Stimulated activated CD4-positive, alpha-beta T cell treated with anti-CD3 and anti-CD28 coated beads, Interleukin-1b, Interleukin-23, amount 100 ng/mL, for 1 hour (primary cell): Measurements from ENCODE around the gene SLC1A1.
"Not testable (repeated sequence)": the region's sequence is repeated elsewhere in the genome, so short reads cannot be mapped to it uniquely, and the experiment has no call there.

Experiments
- DNase-seq, 2 donors: peaks; one replicate each; pipeline ENCODE4 v3.0.0-alpha.2; 2020; ENCODE audit warnings: low read depth in 2 of 2

SLC1A1 gene

GRCh38 chr9:4541856-4542255, 51.6 kb downstream of the SLC1A1 start:
- DNase-seq: no peak

GRCh38 chr9:4544714-4545113, 54.4 kb downstream of the SLC1A1 start:
- not testable (repeated sequence) for DNase-seq

GRCh38 chr9:4547016-4547415, 56.7 kb downstream of the SLC1A1 start:
- no peak for DNase-seq

GRCh38 chr9:4548811-4549725, 58.8 kb downstream of the SLC1A1 start:
- DNase-seq: no peak

GRCh38 chr9:4549751-4550295, 59.6 kb downstream of the SLC1A1 start:
- no peak for DNase-seq

GRCh38 chr9:4550777-4551484, 60.7 kb downstream of the SLC1A1 start:
- no peak for DNase-seq

GRCh38 chr9:4553951-4554381, 63.7 kb downstream of the SLC1A1 start:
- DNase-seq: no peak

GRCh38 chr9:4555236-4555635, 65.0 kb downstream of the SLC1A1 start:
- DNase-seq: no peak

GRCh38 chr9:4558371-4558998, 68.2 kb downstream of the SLC1A1 start:
- no peak for DNase-seq

GRCh38 chr9:4559261-4560182, 69.3 kb downstream of the SLC1A1 start:
- DNase-seq: no peak

GRCh38 chr9:4563105-4563504, 72.8 kb downstream of the SLC1A1 start:
- DNase-seq: no peak

- DNase-seq: no peak
Observed at GRCh38 chr9:4566806-4567205, 76.5 kb downstream of the SLC1A1 start.

- DNase-seq: no peak
Observed at GRCh38 chr9:4567601-4568000, 77.3 kb downstream of the SLC1A1 start.

- DNase-seq: no peak
Observed at GRCh38 chr9:4569101-4569500, 78.8 kb downstream of the SLC1A1 start.

- DNase-seq: no peak
Observed at GRCh38 chr9:4572184-4572826, 82.0 kb downstream of the SLC1A1 start.

- DNase-seq: no peak
Observed at GRCh38 chr9:4573176-4573575, 82.9 kb downstream of the SLC1A1 start.

GRCh38 chr9:4573634-4574389, 83.5 kb downstream of the SLC1A1 start:
- DNase-seq: no peak

GRCh38 chr9:4574657-4575243, 84.5 kb downstream of the SLC1A1 start:
- DNase-seq: no peak

GRCh38 chr9:4575997-4576396, 85.7 kb downstream of the SLC1A1 start:
- no peak for DNase-seq
